NCI-H2196 (cell line): Measurements from ENCODE around the gene HIGD1A.

Experiments
- DNase-seq: peaks from one replicate; lab custom pipeline; 2025; ENCODE audit not compliant: unreplicated experiment; lab: John Stamatoyannopoulos, UW

The HIGD1A gene

DNA sequence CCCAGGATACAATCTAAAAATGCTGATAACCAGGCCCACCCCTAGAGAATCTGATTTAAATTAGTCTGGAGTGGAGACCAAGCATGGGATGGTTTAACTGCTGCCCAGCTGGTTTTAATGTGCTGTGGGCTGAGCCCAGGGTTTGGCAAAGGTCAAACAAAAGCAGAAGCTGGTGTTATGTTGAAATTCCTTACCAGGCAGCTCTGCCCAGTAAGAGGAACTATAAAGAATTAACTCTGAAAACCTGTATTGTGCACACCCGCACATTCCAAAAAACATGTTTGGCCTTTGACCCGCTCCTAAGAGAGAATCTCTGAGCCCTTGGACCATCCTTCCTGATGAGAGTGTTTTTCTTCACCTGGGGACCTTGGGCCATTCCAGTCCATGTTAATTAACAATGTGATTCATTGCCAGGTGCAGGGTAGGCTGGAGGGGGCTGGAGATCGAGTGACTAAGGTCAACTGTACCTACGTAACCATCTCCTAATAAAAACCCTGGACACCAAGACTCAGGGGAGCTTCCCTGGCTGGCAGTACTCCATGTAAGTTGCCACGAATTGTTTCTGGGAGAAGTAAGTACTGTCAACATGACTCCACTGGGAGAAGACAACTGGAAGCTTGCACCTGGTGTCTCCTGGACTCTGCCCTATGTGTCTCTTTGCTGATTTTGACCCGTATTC lies 42.1 kb downstream of the HIGD1A start:
- DNase-seq, result no peak

- DNase-seq, result no peak
Observed at GRCh38 chr3:42758126-42758525, 46.2 kb downstream of the HIGD1A start.

GRCh38 chr3:42756681-42757213 lies 47.5 kb downstream of the HIGD1A start:
- DNase-seq, result no peak

- DNase-seq, result no peak
Observed at GRCh38 chr3:42755681-42756578, 48.4 kb downstream of the HIGD1A start.

- DNase-seq, result no peak
Observed at GRCh38 chr3:42753757-42754156, 50.5 kb downstream of the HIGD1A start.

DNA sequence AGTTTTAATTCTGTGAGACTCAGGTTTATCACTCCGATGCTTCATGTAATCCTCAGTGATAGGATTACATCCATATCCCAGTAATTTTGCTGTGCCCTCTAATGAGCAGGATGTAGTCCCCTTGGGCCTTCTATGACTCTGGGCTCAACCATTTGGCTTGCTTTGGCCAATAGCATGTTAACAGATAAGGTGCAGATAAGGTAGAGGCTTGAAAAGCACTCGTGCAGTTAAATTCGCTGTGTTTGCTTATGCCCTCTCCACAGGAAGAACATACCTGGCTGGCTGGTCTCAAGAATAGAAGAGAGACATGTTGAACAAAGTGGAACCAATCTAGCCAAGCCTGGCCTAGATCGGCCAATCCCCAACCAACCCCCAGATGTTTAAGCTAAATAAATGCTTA lies 51.3 kb downstream of the HIGD1A start:
- no peak for DNase-seq

GRCh38 chr3:42752441-42752840 lies 51.8 kb downstream of the HIGD1A start:
- DNase-seq, result no peak

- no peak for DNase-seq
Observed at GRCh38 chr3:42751609-42752008, 52.7 kb downstream of the HIGD1A start.

DNA sequence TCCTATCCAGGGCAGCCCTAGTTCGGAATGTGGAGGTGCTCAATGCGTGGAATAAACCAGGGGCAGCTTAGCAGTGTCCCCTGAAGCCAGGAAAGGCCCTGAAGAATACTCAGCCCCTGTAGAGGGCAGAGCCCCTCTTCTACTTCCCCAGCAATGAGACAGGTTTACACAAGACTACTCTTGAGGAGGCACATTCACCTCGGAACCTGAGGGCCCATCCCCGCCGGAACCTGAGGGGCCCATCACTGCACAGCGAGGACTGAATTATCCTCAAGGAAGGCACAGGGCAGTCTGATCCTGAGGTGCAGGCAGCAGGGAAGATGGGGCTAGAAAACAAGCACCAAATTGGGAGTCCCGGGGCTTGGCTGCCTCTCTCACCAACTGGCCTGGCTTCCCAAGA lies 53.5 kb downstream of the HIGD1A start:
- DNase-seq, result no peak

DNA sequence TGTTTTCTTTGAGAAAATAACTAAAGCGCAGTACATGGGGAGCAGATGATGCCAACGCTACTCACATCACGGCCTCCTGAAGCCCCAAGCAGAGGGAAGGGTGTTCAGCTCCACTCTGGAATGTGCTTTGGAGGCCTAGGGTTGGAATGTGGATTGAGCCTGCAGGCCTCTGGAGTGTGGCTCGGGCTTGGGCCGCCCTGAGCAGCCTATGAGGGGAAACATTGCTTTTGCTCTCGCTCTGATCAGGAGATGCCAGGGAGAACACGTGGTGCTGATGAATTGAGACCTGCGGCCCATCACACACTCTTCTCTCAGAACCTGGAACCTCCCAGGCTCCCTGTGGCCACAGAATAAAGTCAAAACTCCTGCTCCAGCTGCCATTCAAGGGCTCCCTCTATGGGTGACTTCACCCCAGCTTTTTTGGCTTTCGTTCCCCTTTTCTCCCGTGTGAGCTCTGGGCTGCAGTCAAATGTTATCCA lies 54.5 kb downstream of the HIGD1A start:
- DNase-seq, result no peak

DNA sequence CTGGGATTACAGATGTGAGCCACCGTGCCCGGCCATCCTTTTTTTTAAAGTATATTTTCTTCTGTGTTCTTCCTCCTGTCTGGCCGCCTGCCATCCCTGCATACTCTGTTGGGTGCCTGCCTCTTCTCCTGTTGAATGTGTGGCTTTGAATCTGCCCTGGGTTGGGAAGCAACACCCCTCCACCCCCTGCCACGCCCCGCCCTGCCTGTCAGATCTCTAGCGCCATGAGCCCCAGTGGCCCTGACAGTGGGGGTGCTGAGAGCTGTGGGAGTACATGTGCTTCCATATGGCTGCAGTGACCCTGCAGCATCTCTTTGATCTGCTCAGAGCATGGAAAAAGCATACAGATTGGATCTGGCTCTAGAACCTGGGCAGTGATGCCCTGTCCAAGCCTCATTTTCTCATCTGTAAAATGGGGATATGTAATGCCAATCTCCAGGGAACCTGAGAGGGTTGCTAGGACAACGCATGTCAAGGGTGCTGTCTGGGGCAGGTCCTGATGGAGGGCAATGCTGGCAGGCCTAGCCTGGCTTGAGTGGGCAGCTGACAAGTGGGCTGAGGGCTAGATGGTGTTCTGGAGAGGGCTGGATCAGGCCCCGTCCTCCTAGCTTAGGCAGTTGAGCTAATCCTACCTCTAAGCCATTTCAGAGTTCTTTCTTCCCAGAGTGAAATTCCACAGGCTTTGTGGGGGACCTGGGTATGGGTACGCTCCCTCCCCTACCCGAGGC lies 55.1 kb downstream of the HIGD1A start:
- no peak for DNase-seq

DNA sequence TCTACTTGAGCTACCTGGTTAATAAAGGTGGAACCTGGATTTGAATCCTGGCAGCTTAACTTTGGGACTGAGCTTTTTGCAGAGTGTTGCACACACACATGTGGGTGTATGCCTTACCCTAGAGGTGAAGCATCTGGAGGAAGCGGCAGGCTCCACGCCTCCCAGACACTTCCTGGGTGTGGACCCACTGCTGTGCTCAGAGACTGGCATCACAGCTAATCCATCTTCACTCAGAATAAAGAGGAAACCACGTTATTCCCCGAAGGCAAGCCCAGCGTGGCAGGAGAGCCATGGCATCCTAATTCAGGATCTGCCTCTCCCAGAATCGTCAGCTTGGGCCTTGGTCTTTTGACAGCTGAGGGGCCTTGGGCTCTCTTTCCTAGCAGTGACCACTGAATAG lies 56.7 kb downstream of the HIGD1A start:
- no peak for DNase-seq

GRCh38 chr3:42746455-42747450 lies 57.5 kb downstream of the HIGD1A start:
- peak; percentile 50 for DNase-seq

- no peak for DNase-seq
Observed at GRCh38 chr3:42745776-42746454, 58.4 kb downstream of the HIGD1A start.

GRCh38 chr3:42745291-42745745 lies 59.0 kb downstream of the HIGD1A start:
- DNase-seq, result no peak

- DNase-seq, result no peak
Observed at GRCh38 chr3:42743204-42743995, 60.9 kb downstream of the HIGD1A start.

- no peak for DNase-seq
Observed at GRCh38 chr3:42742688-42743087, 61.6 kb downstream of the HIGD1A start.

- no peak for DNase-seq
Observed at GRCh38 chr3:42742259-42742658, 62.0 kb downstream of the HIGD1A start.

DNA sequence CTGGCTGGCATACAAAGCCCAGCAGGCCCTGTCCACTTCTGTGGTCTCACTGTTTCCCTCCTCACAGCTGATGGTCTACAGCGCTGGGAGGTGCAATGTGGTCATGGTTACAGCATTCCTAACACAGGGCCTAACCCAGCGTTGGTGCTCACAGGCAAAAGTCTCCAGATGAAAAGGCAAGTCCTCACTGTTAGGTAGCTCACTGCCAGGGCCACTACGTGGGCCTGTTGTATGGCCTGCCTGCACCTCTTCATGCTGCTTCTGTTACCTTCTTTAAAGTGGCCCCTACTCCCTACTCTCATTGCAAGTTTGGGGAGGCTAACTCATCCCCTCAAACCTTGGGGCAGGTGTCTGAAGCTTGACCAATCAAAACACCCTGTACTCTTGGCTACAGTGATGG lies 62.5 kb downstream of the HIGD1A start:
- no peak for DNase-seq
